Loucy (cell line): ENCODE results near the gene SP4.

Experiments
- H2AFZ ChIP-seq: fragments of 200-600 bp; sonication (generic); 2 replicates; pipeline ENCODE4 v1.6.0; 2016; ENCODE audit warnings: antibody characterized with exemption, mild to moderate bottlenecking, low read length, moderate library complexity
- H3F3A ChIP-seq: fragments of 200-600 bp; 2 replicates; pipeline ENCODE4 v1.6.0; 2016; ENCODE audit warnings: antibody characterized with exemption, low read depth, mild to moderate bottlenecking
- H3K27me3 ChIP-seq: fragments of 200-600 bp; sonication (generic); 2 replicates; pipeline ENCODE4 v1.6.1; 2014; ENCODE audit warnings: low read length, mild to moderate bottlenecking; ENCODE audit not compliant: insufficient read depth, poor library complexity, severe bottlenecking
- H3K36me3 ChIP-seq: fragments of 200-600 bp; sonication (generic); 2 replicates; pipeline ENCODE4 v1.6.1; 2016; ENCODE audit warnings: low read length; ENCODE audit not compliant: insufficient read depth
- H3K4me1 ChIP-seq: fragments of 200-600 bp; sonication (generic); 2 replicates; pipeline ENCODE4 v1.5.1; 2014; ENCODE audit warnings: low read length, mild to moderate bottlenecking; ENCODE audit not compliant: insufficient read depth, poor library complexity, severe bottlenecking
- H3K4me2 ChIP-seq: fragments of 200-600 bp; sonication (generic); 2 replicates; pipeline ENCODE4 v1.6.0; 2014; ENCODE audit warnings: antibody characterized with exemption, low read length, low read depth, mild to moderate bottlenecking; ENCODE audit not compliant: poor library complexity, severe bottlenecking
- H3K4me3 ChIP-seq: fragments of 200-600 bp; sonication (generic); 2 replicates; pipeline ENCODE4 v1.5.1; 2014; ENCODE audit warnings: low read length, mild to moderate bottlenecking, mixed read lengths; ENCODE audit not compliant: poor library complexity, severe bottlenecking
- H3K79me2 ChIP-seq: fragments of 200-600 bp; sonication (generic); 2 replicates; pipeline ENCODE4 v1.6.1; 2014; ENCODE audit warnings: low read length; ENCODE audit not compliant: insufficient read depth
- H3K9ac ChIP-seq: fragments of 200-600 bp; sonication (generic); 2 replicates; pipeline ENCODE4 v1.6.0; 2014; ENCODE audit warnings: mild to moderate bottlenecking, low read depth, low read length, moderate library complexity; ENCODE audit not compliant: poor library complexity, severe bottlenecking
- H3K9me2 ChIP-seq: fragments of 200-600 bp; sonication (generic); replicated peaks from 2 replicates; pipeline ENCODE4 v1.6.1; 2016; ENCODE audit warnings: low read depth, low read length, mixed read lengths
- H3K9me3 ChIP-seq: fragments of 200-600 bp; sonication (generic); 2 replicates; pipeline ENCODE4 v1.6.1; 2014; ENCODE audit warnings: mild to moderate bottlenecking, antibody characterized with exemption, low read length, low read depth; ENCODE audit not compliant: insufficient read depth
- H4K20me1 ChIP-seq: fragments of 200-600 bp; sonication (generic); 2 replicates; pipeline ENCODE4 v1.6.0; 2014; ENCODE audit warnings: antibody characterized with exemption, low read length, mild to moderate bottlenecking; ENCODE audit not compliant: insufficient read depth, poor library complexity, severe bottlenecking
- EZH2phosphoT487 ChIP-seq: fragments of 200-600 bp; IDR thresholded peaks from 2 replicates; pipeline ENCODE4 v1.6.1; 2018; ENCODE audit warnings: antibody characterized with exemption, mild to moderate bottlenecking, moderate library complexity, borderline replicate concordance
- TF ChIP-seq, protein P1 (sequence below): fragments of 200-600 bp; sonication (generic); conservative IDR thresholded peaks from 2 replicates; pipeline ENCODE4 v1.5.1; 2014; ENCODE audit warnings: mild to moderate bottlenecking, antibody characterized with exemption, low read length

The SP4 gene

DNA sequence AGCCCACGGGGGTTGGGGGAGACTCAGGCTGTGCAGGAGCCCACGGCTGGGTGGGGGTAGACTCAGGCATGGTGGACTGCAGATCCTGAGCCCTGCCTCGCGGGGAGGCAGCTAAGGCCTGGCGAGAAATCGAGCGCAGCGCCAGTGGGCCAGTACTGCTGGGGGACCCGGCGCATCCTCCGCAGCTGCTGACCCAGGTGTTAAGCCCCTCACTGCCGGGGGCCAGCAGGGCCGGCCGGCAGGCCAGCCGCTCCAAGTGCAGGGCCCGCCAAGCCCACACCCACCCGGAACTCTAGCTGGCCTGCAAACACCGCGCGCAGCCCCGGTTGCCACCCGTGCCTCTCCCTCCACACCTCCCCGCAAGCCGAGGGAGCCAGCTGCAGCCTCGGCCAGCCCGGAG lies 33.4 kb downstream of the SP4 start:
- Histone ChIP-seq H3K9me3 (no peaks in the 10 kb centered on the region), H3K4me1 (no peaks in the 10 kb centered on the region)

GRCh38 chr7:21462081-21462480 lies 34.2 kb downstream of the SP4 start:
- Histone ChIP-seq H3K4me2 (no peak overlapping the region), H3K36me3 (peaks cover 8% of the 10 kb centered on the region; the same call in 1 of the 2 replicates), H3K9ac (no peak overlapping the region), H3K9me3 (no peaks in the 10 kb centered on the region), H3K4me3 (no peak overlapping the region), H3K4me1 (no peaks in the 10 kb centered on the region), H2AFZ (no peak overlapping the region), H4K20me1 (no peaks in the 10 kb centered on the region), H3F3A (no peaks in the 10 kb centered on the region), H3K9me2 (no peaks in the 10 kb centered on the region), H3K27me3 (no peaks in the 10 kb centered on the region), H3K79me2 (peaks cover 19% of the 10 kb centered on the region; the same call in 1 of the 2 replicates)
- TF ChIP-seq, protein P1, sequence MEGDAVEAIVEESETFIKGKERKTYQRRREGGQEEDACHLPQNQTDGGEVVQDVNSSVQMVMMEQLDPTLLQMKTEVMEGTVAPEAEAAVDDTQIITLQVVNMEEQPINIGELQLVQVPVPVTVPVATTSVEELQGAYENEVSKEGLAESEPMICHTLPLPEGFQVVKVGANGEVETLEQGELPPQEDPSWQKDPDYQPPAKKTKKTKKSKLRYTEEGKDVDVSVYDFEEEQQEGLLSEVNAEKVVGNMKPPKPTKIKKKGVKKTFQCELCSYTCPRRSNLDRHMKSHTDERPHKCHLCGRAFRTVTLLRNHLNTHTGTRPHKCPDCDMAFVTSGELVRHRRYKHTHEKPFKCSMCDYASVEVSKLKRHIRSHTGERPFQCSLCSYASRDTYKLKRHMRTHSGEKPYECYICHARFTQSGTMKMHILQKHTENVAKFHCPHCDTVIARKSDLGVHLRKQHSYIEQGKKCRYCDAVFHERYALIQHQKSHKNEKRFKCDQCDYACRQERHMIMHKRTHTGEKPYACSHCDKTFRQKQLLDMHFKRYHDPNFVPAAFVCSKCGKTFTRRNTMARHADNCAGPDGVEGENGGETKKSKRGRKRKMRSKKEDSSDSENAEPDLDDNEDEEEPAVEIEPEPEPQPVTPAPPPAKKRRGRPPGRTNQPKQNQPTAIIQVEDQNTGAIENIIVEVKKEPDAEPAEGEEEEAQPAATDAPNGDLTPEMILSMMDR = no peak
- TF ChIP-seq EZH2phosphoT487 = no peak

More for the DNA sequence above, 33.4 kb downstream of the SP4 start:
- Histone ChIP-seq H3K36me3 (peaks cover 14% of the 10 kb centered on the region; the same call in 1 of the 2 replicates), H3K4me3 (no peak overlapping the region), H3K9ac (no peak overlapping the region), H4K20me1 (no peaks in the 10 kb centered on the region), H3K9me2 (no peaks in the 10 kb centered on the region), H3F3A (no peaks in the 10 kb centered on the region), H3K27me3 (no peaks in the 10 kb centered on the region), H2AFZ (no peak overlapping the region), H3K4me2 (no peak overlapping the region), H3K79me2 (peaks cover 17% of the 10 kb centered on the region; the same call in 1 of the 2 replicates)
- TF ChIP-seq, protein P1 = no peak
- TF ChIP-seq EZH2phosphoT487 = no peak

GRCh38 chr7:21463524-21463923 lies 35.6 kb downstream of the SP4 start:
- no peak overlapping the region for H3K4me2 ChIP-seq
- H3K4me3 ChIP-seq = no peak overlapping the region
- no peaks in the 10 kb centered on the region for H3K9me3 ChIP-seq
- no peaks in the 10 kb centered on the region for H4K20me1 ChIP-seq
- no peaks in the 10 kb centered on the region for H3F3A ChIP-seq
- no peak for TF ChIP-seq EZH2phosphoT487
- TF ChIP-seq, protein P1 = no peak
- H3K4me1 ChIP-seq = no peaks in the 10 kb centered on the region
- no peaks in the 10 kb centered on the region for H3K9me2 ChIP-seq
- H3K27me3 ChIP-seq = no peaks in the 10 kb centered on the region
- H3K79me2 ChIP-seq = peaks cover 19% of the 10 kb centered on the region; the same call in 1 of the 2 replicates
- peaks cover 8% of the 10 kb centered on the region; the same call in 1 of the 2 replicates for H3K36me3 ChIP-seq
- no peak overlapping the region for H2AFZ ChIP-seq
- no peak overlapping the region for H3K9ac ChIP-seq
